ENCODE results near the gene SORCS2. TPM values are rescaled to one million over a fixed set of nuclear protein-coding genes. Genes with fewer than 3 reads are reported as not detected.

The SORCS2 gene
- total and polyA plus RNA-seq, 2 donors (not counting 1 experiment from before 2014, with no cell fraction given): not detected

DNA sequence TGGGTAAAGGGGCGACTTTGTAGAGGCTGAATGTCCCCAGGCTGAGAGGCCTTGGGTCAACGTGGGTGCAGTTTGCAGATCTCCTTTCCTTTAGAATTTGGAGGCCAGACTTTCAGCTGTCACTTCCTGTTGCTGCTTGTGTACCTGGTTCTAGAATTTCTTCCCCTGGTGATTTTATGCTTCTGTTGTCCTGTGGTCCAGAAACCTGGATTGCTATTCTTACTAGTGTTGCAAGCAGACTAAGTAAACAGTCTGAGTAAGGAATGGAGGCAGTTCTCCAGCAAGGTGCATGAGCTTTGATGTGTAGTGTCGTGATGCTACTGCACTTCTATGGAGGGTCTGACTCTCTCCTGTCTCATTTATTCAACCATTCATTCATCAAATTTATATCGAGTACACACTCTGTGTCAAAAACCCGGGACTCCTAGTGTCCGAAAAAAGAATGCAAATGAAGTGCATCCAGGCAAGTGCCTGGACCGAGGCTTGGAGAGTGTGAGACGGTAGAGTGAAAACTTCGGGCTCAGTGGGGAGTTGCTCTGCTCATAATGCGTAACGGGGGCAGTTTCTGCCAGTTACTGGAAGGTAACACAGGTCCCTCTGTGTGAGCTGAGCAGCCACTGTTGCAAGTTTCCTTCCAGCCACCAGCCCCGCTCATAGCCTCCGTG is 83.3 kb downstream of the SORCS2 start:
- Mint-ChIP-seq H3K27ac (no peak overlapping the region), H3K4me3 (no peak overlapping the region), H3K27me3 (no peaks in the 10 kb centered on the region), H3K4me1 (no peaks in the 10 kb centered on the region), H3K9me3 (ENCODE audit: insufficient read depth) (peaks cover 2% of the 10 kb centered on the region)
- POLR2A ChIA-PET: no interaction called here
- no peak overlapping the region for H3K4me2 ChIP-seq (replicated peaks; ENCODE audit: low read depth, low read length, poor library complexity, severe bottlenecking)
- no peaks in the 10 kb centered on the region for H3K36me3 ChIP-seq (replicated peaks in 1 of 2; ENCODE audit: control extremely low read depth in 1 of 2, control insufficient read depth in 1 of 2, extremely low read depth in 1 of 2, insufficient read depth in 2 of 2, low read length in 1 of 2)
- no peaks in the 10 kb centered on the region for H3K27me3 ChIP-seq (replicated peaks in 1 of 4; ENCODE audit: control extremely low read depth in 1 of 4, control insufficient read depth in 3 of 4, insufficient read depth in 4 of 4, low read length in 3 of 4)
- CTCF ChIA-PET: no interaction called here
- ATAC-seq (ENCODE audit: low read depth): no peak
- H3K79me2 ChIP-seq (ENCODE audit: control insufficient read depth, insufficient read depth, low read length): no peaks in the 10 kb centered on the region
- intact Hi-C loops (cut with micrococcal nuclease): no loop called here
- peaks cover 0 to 10% (median 0%) of the 10 kb centered on the region in 3 donors for H3K9me3 ChIP-seq (ENCODE audit: control extremely low read depth in 1 of 3, control insufficient read depth in 2 of 3, insufficient read depth in 1 of 3, low read length in 2 of 3)
- no peak for TF ChIP-seq EZH2 (IDR thresholded peaks at IDR 0.05; ENCODE audit: borderline replicate concordance, insufficient read depth, low read depth, low read length, poor library complexity, severe bottlenecking)
- TF ChIP-seq, protein P1, sequence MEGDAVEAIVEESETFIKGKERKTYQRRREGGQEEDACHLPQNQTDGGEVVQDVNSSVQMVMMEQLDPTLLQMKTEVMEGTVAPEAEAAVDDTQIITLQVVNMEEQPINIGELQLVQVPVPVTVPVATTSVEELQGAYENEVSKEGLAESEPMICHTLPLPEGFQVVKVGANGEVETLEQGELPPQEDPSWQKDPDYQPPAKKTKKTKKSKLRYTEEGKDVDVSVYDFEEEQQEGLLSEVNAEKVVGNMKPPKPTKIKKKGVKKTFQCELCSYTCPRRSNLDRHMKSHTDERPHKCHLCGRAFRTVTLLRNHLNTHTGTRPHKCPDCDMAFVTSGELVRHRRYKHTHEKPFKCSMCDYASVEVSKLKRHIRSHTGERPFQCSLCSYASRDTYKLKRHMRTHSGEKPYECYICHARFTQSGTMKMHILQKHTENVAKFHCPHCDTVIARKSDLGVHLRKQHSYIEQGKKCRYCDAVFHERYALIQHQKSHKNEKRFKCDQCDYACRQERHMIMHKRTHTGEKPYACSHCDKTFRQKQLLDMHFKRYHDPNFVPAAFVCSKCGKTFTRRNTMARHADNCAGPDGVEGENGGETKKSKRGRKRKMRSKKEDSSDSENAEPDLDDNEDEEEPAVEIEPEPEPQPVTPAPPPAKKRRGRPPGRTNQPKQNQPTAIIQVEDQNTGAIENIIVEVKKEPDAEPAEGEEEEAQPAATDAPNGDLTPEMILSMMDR (IDR thresholded peaks at IDR 0.05): no peak
- no peak overlapping the region for H3K4me3 ChIP-seq (ENCODE audit: control extremely low read depth in 1 of 5, extremely low read depth in 1 of 5, insufficient read depth in 1 of 5, low read depth in 2 of 5, low read length in 4 of 5)
- 81% methylated on average over 11 of the region's 13 CpGs for WGBS (ENCODE audit: insufficient coverage)
- no peak overlapping the region for H3K27ac ChIP-seq (ENCODE audit: low read length in 2 of 2)
- no peak for DNase-seq
- no peak overlapping the region for H3K9ac ChIP-seq (ENCODE audit: low read length)
- no peak overlapping the region for H2AFZ ChIP-seq (ENCODE audit: insufficient read depth, low read depth, low read length, poor library complexity, severe bottlenecking)
- no peaks in the 10 kb centered on the region for H4K20me1 ChIP-seq (ENCODE audit: control insufficient read depth, insufficient read depth, low read length, poor library complexity, severe bottlenecking)
- no peaks in the 10 kb centered on the region for H3K4me1 ChIP-seq (ENCODE audit: control insufficient read depth in 2 of 2, insufficient read depth in 2 of 2, low read length in 2 of 2)

DNA sequence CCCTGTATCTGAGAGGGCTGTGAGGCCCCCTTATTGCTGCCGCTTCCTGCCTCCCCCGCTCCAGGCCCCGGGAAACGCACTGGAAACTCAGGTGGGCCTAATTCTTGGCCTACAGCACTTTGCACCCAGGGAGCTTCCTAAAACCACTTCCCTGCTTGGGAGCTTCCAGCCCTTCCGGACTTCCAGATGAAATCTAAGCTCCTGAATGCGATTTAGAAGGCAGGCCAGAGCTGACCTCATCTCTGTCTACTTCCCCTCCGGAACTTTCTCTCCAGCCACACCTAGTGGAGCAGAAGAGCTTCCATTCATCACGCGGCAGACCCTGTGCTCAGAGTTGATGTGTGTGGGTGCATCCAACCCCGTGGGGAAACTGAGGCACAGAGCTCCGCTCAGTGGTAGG is 84.2 kb downstream of the SORCS2 start:
- H2AFZ ChIP-seq (ENCODE audit: insufficient read depth, low read depth, low read length, poor library complexity, severe bottlenecking): no peak overlapping the region
- CTCF ChIA-PET: no interaction called here

More for the DNA sequence above, 84.2 kb downstream of the SORCS2 start:
- ATAC-seq (ENCODE audit: low read depth) (no peak), DNase-seq (no peak)
- Histone ChIP-seq H3K4me1 (ENCODE audit: control insufficient read depth in 2 of 2, insufficient read depth in 2 of 2, low read length in 2 of 2) (no peaks in the 10 kb centered on the region), H4K20me1 (ENCODE audit: control insufficient read depth, insufficient read depth, low read length, poor library complexity, severe bottlenecking) (no peaks in the 10 kb centered on the region), H3K9me3 (ENCODE audit: control extremely low read depth in 1 of 3, control insufficient read depth in 2 of 3, insufficient read depth in 1 of 3, low read length in 2 of 3) (peaks cover 0 to 9% (median 0%) of the 10 kb centered on the region in 3 donors), H3K79me2 (ENCODE audit: control insufficient read depth, insufficient read depth, low read length) (no peaks in the 10 kb centered on the region), H3K4me3 (ENCODE audit: control extremely low read depth in 1 of 5, extremely low read depth in 1 of 5, insufficient read depth in 1 of 5, low read depth in 2 of 5, low read length in 4 of 5) (no peak overlapping the region), H3K27ac (ENCODE audit: low read length in 2 of 2) (no peak overlapping the region), H3K9ac (ENCODE audit: low read length) (no peak overlapping the region), H3K4me2 (replicated peaks; ENCODE audit: low read depth, low read length, poor library complexity, severe bottlenecking) (no peak overlapping the region), H3K36me3 (replicated peaks in 1 of 2; ENCODE audit: control extremely low read depth in 1 of 2, control insufficient read depth in 1 of 2, extremely low read depth in 1 of 2, insufficient read depth in 2 of 2, low read length in 1 of 2) (no peaks in the 10 kb centered on the region), H3K27me3 (replicated peaks in 1 of 4; ENCODE audit: control extremely low read depth in 1 of 4, control insufficient read depth in 3 of 4, insufficient read depth in 4 of 4, low read length in 3 of 4) (no peaks in the 10 kb centered on the region)
- POLR2A ChIA-PET: no interaction called here
- WGBS (ENCODE audit: insufficient coverage): 70% methylated on average over 10 of the region's 11 CpGs
- TF ChIP-seq EZH2 (IDR thresholded peaks at IDR 0.05; ENCODE audit: borderline replicate concordance, insufficient read depth, low read depth, low read length, poor library complexity, severe bottlenecking): no peak
- TF ChIP-seq, protein P1 (IDR thresholded peaks at IDR 0.05): no peak
- H3K27me3 Mint-ChIP-seq: no peaks in the 10 kb centered on the region
- H3K27ac Mint-ChIP-seq: no peak overlapping the region
- H3K4me3 Mint-ChIP-seq: no peak overlapping the region
- intact Hi-C loops (cut with micrococcal nuclease): no loop called here
- no peaks in the 10 kb centered on the region for H3K4me1 Mint-ChIP-seq
- H3K9me3 Mint-ChIP-seq (ENCODE audit: insufficient read depth): peaks cover 2% of the 10 kb centered on the region
